WI38 (cell line): Measurements from ENCODE around the gene TRABD2B.

Source experiments
- H3K4me3 ChIP-seq: 2 replicates; pipeline ENCODE4 v1.5.1; 2011; ENCODE audit warnings: low read depth, mild to moderate bottlenecking, control low read depth, low read length
- CTCF ChIP-seq: IDR thresholded peaks from 2 replicates; pipeline ENCODE4 v1.5.1; 2012; ENCODE audit warnings: low read depth, mild to moderate bottlenecking, control low read depth, low read length

Gene TRABD2B

GRCh38 chr1:47834326-47834725 lies 162.9 kb downstream of the TRABD2B start:
- no peak for TF ChIP-seq CTCF

GRCh38 chr1:47830641-47831333 lies 166.4 kb downstream of the TRABD2B start:
- no peak overlapping the region for H3K4me3 ChIP-seq
- no peak for TF ChIP-seq CTCF

More at GRCh38 chr1:47834326-47834725, 162.9 kb downstream of the TRABD2B start:
- no peak overlapping the region for H3K4me3 ChIP-seq

GRCh38 chr1:47830021-47830420 lies 167.2 kb downstream of the TRABD2B start:
- no peak overlapping the region for H3K4me3 ChIP-seq
- no peak for TF ChIP-seq CTCF

GRCh38 chr1:47828978-47829377 lies 168.2 kb downstream of the TRABD2B start:
- TF ChIP-seq CTCF: no peak
- no peak overlapping the region for H3K4me3 ChIP-seq

- H3K4me3 ChIP-seq: no peak overlapping the region
- no peak for TF ChIP-seq CTCF
Measured at GRCh38 chr1:47827109-47827508, 170.1 kb downstream of the TRABD2B start.

GRCh38 chr1:47824716-47825115 lies 172.5 kb downstream of the TRABD2B start:
- no peak for TF ChIP-seq CTCF
- H3K4me3 ChIP-seq: no peak overlapping the region

GRCh38 chr1:47824297-47824696 lies 172.9 kb downstream of the TRABD2B start:
- no peak overlapping the region for H3K4me3 ChIP-seq
- TF ChIP-seq CTCF: no peak
